Liver (tissue), 9 donors: ENCODE results near the gene PLCB4. TPM values are rescaled to one million over a fixed set of nuclear protein-coding genes. Genes with fewer than 3 reads are reported as not detected.

Source experiments
- DNase-seq: peaks from one replicate; pipeline ENCODE4 v3.0.0-alpha.2; 2017; ENCODE audit warnings: low spot score
- H3K27ac ChIP-seq, 2 donors: one replicate each; pipeline ENCODE4 v1.7.0; 2013; ENCODE audit warnings: inconsistent platforms in 2 of 2, low read length in 2 of 2, control low read depth in 1 of 2, low read depth in 1 of 2, mild to moderate bottlenecking in 1 of 2
- H3K27me3 ChIP-seq, 4 donors: one replicate each; pipeline versions ENCODE4 v1.6.1 to v1.7.0; 2013; ENCODE audit warnings: low read length in 3 of 4, inconsistent platforms in 1 of 4, mild to moderate bottlenecking in 1 of 4, moderate library complexity in 1 of 4; ENCODE audit not compliant: control insufficient read depth in 4 of 4, insufficient read depth in 4 of 4
- H3K36me3 ChIP-seq, 4 donors: one replicate each; pipeline versions ENCODE4 v1.6.1 to v1.7.0; 2013; ENCODE audit warnings: low read length in 3 of 4, mild to moderate bottlenecking in 3 of 4, low read depth in 1 of 4, moderate library complexity in 1 of 4; ENCODE audit not compliant: control insufficient read depth in 4 of 4, insufficient read depth in 3 of 4
- H3K4me1 ChIP-seq, 4 donors: one replicate each; pipeline versions ENCODE4 v1.6.1 to v1.7.0; 2013; ENCODE audit warnings: low read length in 3 of 4, mild to moderate bottlenecking in 3 of 4, moderate library complexity in 1 of 4; ENCODE audit not compliant: control insufficient read depth in 4 of 4, insufficient read depth in 4 of 4
- H3K4me3 ChIP-seq, 3 donors: one replicate each; pipeline versions ENCODE4 v1.6.1 to v1.7.0; 2013; ENCODE audit warnings: low read length in 3 of 3, control low read depth in 1 of 3, low read depth in 1 of 3, mild to moderate bottlenecking in 1 of 3
- H3K9ac ChIP-seq, 2 donors: one replicate each; pipeline ENCODE4 v1.7.0; 2013; ENCODE audit warnings: low read length in 2 of 2, mild to moderate bottlenecking in 2 of 2, moderate library complexity in 2 of 2, control low read depth in 1 of 2, low read depth in 1 of 2
- H3K9me3 ChIP-seq, 4 donors: one replicate each; pipeline versions ENCODE4 v1.6.1 to v1.7.0; 2013; ENCODE audit warnings: low read length in 3 of 4; ENCODE audit not compliant: control insufficient read depth in 4 of 4
- ATF3 ChIP-seq: IDR thresholded peaks from 2 replicates; pipeline ENCODE4 v1.6.1; 2016; ENCODE audit warnings: antibody characterized with exemption
- CTCF ChIP-seq: fragments of 150-350 bp; IDR thresholded peaks from 2 replicates; pipeline ENCODE4 v1.5.1; 2017; ENCODE audit warnings: improper control_type of control experiment, low read depth, low read length; ENCODE audit not compliant: missing input control
- EGR1 ChIP-seq, 2 donors: IDR thresholded peaks; 2 replicates each; pipeline ENCODE4 v1.6.1; 2016 to 2018; ENCODE audit warnings: antibody characterized with exemption in 2 of 2, low read depth in 2 of 2
- FOXA1 ChIP-seq: IDR thresholded peaks from 2 replicates; pipeline ENCODE4 v1.6.1; 2016; ENCODE audit warnings: antibody characterized with exemption
- FOXA2 ChIP-seq: IDR thresholded peaks from 2 replicates; pipeline ENCODE4 v1.6.1; 2016; ENCODE audit warnings: antibody characterized with exemption
- GABPA ChIP-seq, 2 donors: IDR thresholded peaks in 1 of 2; conservative IDR thresholded peaks in 1 of 2; 2 replicates each; pipeline ENCODE4 v1.6.1; 2016; ENCODE audit warnings: antibody characterized with exemption in 2 of 2, mild to moderate bottlenecking in 1 of 2, moderate library complexity in 1 of 2
- HNF4A ChIP-seq, 2 donors: conservative IDR thresholded peaks; 2 replicates each; pipeline ENCODE4 v1.6.1; 2016; ENCODE audit warnings: antibody characterized with exemption in 2 of 2, mild to moderate bottlenecking in 2 of 2
- HNF4G ChIP-seq: IDR thresholded peaks from 2 replicates; pipeline ENCODE4 v1.6.1; 2016; ENCODE audit warnings: antibody characterized with exemption
- JUND ChIP-seq, 2 donors: IDR thresholded peaks; 2 replicates each; pipeline ENCODE4 v1.6.1; 2016; ENCODE audit warnings: antibody characterized with exemption in 2 of 2
- NR2F2 ChIP-seq: IDR thresholded peaks from 2 replicates; pipeline ENCODE4 v1.6.1; 2016; ENCODE audit warnings: antibody characterized with exemption
- RAD21 ChIP-seq, 2 donors: IDR thresholded peaks; 2 replicates each; pipeline ENCODE4 v1.6.1; 2016; ENCODE audit warnings: antibody characterized with exemption in 2 of 2, mild to moderate bottlenecking in 2 of 2
- RXRA ChIP-seq, 2 donors: IDR thresholded peaks; 2 replicates each; pipeline ENCODE4 v1.6.1; 2017 to 2018; ENCODE audit warnings: antibody characterized with exemption in 2 of 2, mild to moderate bottlenecking in 1 of 2
- SP1 ChIP-seq: IDR thresholded peaks from 2 replicates; pipeline ENCODE4 v1.6.1; 2018; ENCODE audit warnings: antibody characterized with exemption, mild to moderate bottlenecking
- TAF1 ChIP-seq: conservative IDR thresholded peaks from 2 replicates; pipeline ENCODE4 v1.6.1; 2016; ENCODE audit warnings: antibody characterized with exemption, mild to moderate bottlenecking
- YY1 ChIP-seq: IDR thresholded peaks from 2 replicates; pipeline ENCODE4 v1.6.1; 2016; ENCODE audit warnings: antibody characterized with exemption, mild to moderate bottlenecking
- ZBTB33 ChIP-seq: IDR thresholded peaks from 2 replicates; pipeline ENCODE4 v1.6.1; 2016; ENCODE audit warnings: antibody characterized with exemption
- WGBS: extraction: QIAGEN DNeasy Blood & Tissue Kit; methylation state at CpG from one replicate; pipeline ENCODE4 v1.1.7; 2013; 5-methylcytosine and 5-hydroxymethylcytosine counted together
- polyA plus RNA-seq, 2 donors: library from polyadenylated mRNA; stranded (reverse) in 1 of 2; unstranded in 1 of 2; fragments of 200-250 nt in 1 of 2; fragments of >200 nt in 1 of 2; fragmentation: Nextera tagmentation in 1 of 2; extraction: Ambion mirVana in 1 of 2; gene quantifications; one replicate each; pipeline versions ENCODE4 v1.2.1 to v1.2.3, GENCODE V29; 2013 to 2015
- total RNA-seq, 2 donors: library from RNA; depleted of rRNA; stranded (reverse); fragments of >200 nt; gene quantifications; one replicate each; pipeline ENCODE4 v1.2.3, GENCODE V29; 2014
- TF ChIP-seq, protein P1 (sequence below): IDR thresholded peaks from 2 replicates; pipeline ENCODE4 v1.6.1; 2016; ENCODE audit warnings: antibody characterized with exemption, mild to moderate bottlenecking
- TF ChIP-seq, protein P2 (sequence below): IDR thresholded peaks from 2 replicates; pipeline ENCODE4 v1.6.1; 2016; ENCODE audit warnings: antibody characterized with exemption
- donor health status: healthy.
- donor health status: healthy.
- donor health status: healthy.
- donor health status: healthy.
- donor health status: healthy.

Gene PLCB4
- total and polyA plus RNA-seq, 4 donors: 0.14 to 0.67 (median 0.30) TPM

GRCh38 chr20:9204979-9205378 is 136.1 kb downstream of the PLCB4 start:
- Histone ChIP-seq H3K4me3 (no peak overlapping the region), H3K9ac (no peak overlapping the region), H3K9me3 (no peaks in the 10 kb centered on the region), H3K36me3 (no peaks in the 10 kb centered on the region), H3K4me1 (no peaks in the 10 kb centered on the region), H3K27ac (no peak overlapping the region), H3K27me3 (peaks cover 0 to 2% (median 0%) of the 10 kb centered on the region in 4 donors)
- no peak for DNase-seq
- WGBS: 83% methylated on average over 5 of the region's 5 CpGs
- TF ChIP-seq RXRA (IDR thresholded peaks at IDR 0.05) (no peak), SP1 (no peak)

GRCh38 chr20:9206486-9206885 is 137.6 kb downstream of the PLCB4 start:
- Histone ChIP-seq H3K4me3 (no peak overlapping the region), H3K9me3 (no peaks in the 10 kb centered on the region), H3K9ac (no peak overlapping the region), H3K4me1 (no peaks in the 10 kb centered on the region), H3K27ac (no peak overlapping the region), H3K36me3 (no peaks in the 10 kb centered on the region), H3K27me3 (peaks cover 0 to 2% (median 0%) of the 10 kb centered on the region in 4 donors)
- TF ChIP-seq GABPA (IDR thresholded peaks at IDR 0.05 in 1 of 2, conservative IDR thresholded peaks at IDR 0.05 in 1 of 2) (no peak), TAF1 (no peak), ZBTB33 (no peak), FOXA1 (no peak), FOXA2 (no peak), HNF4G (no peak), ATF3 (no peak), YY1 (no peak), SP1 (no peak), NR2F2 (no peak), HNF4A (conservative IDR thresholded peaks at IDR 0.05) (no peak), RXRA (IDR thresholded peaks at IDR 0.05) (no peak), JUND (IDR thresholded peaks at IDR 0.05) (no peak), EGR1 (IDR thresholded peaks at IDR 0.05; ENCODE audit: low read depth in 2 of 2) (no peak), RAD21 (IDR thresholded peaks at IDR 0.05) (no peak), CTCF (no peak)
- TF ChIP-seq, protein P1, sequence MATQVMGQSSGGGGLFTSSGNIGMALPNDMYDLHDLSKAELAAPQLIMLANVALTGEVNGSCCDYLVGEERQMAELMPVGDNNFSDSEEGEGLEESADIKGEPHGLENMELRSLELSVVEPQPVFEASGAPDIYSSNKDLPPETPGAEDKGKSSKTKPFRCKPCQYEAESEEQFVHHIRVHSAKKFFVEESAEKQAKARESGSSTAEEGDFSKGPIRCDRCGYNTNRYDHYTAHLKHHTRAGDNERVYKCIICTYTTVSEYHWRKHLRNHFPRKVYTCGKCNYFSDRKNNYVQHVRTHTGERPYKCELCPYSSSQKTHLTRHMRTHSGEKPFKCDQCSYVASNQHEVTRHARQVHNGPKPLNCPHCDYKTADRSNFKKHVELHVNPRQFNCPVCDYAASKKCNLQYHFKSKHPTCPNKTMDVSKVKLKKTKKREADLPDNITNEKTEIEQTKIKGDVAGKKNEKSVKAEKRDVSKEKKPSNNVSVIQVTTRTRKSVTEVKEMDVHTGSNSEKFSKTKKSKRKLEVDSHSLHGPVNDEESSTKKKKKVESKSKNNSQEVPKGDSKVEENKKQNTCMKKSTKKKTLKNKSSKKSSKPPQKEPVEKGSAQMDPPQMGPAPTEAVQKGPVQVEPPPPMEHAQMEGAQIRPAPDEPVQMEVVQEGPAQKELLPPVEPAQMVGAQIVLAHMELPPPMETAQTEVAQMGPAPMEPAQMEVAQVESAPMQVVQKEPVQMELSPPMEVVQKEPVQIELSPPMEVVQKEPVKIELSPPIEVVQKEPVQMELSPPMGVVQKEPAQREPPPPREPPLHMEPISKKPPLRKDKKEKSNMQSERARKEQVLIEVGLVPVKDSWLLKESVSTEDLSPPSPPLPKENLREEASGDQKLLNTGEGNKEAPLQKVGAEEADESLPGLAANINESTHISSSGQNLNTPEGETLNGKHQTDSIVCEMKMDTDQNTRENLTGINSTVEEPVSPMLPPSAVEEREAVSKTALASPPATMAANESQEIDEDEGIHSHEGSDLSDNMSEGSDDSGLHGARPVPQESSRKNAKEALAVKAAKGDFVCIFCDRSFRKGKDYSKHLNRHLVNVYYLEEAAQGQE: no peak
- TF ChIP-seq, protein P2, sequence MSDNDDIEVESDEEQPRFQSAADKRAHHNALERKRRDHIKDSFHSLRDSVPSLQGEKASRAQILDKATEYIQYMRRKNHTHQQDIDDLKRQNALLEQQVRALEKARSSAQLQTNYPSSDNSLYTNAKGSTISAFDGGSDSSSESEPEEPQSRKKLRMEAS: no peak
- no peak for DNase-seq
